SK-N-SH treated with all-trans-retinoic acid at 6 μM for 48 hours (cell line): ENCODE measurements around the gene ZGPAT.

Experiments used
- ATAC-seq: fragments of 200-7000 bp; cut with Tn5 transposase; 3 replicates; pipeline ENCODE4 v1.9.1; 2020; ENCODE audit warnings: mild to moderate bottlenecking, moderate library complexity
- ARNTL ChIP-seq: fragments of 450-650 bp; formaldehyde crosslinking; IDR thresholded peaks from 2 replicates; pipeline ENCODE4 v1.5.0; 2020; ENCODE audit warnings: low read depth, mild to moderate bottlenecking, moderate library complexity, borderline replicate concordance
- BACH2 ChIP-seq: fragments of 250-450 bp; sonication (Bioruptor Pico); IDR thresholded peaks from 2 replicates; pipeline ENCODE4 v1.9.0; 2021; ENCODE audit warnings: mild to moderate bottlenecking, borderline replicate concordance
- CSDC2 ChIP-seq: fragments of 250-450 bp; sonication (Bioruptor Pico); IDR thresholded peaks from 2 replicates; pipeline ENCODE4 v1.5.0; 2020; ENCODE audit warnings: mild to moderate bottlenecking, moderate library complexity
- CSRNP3 ChIP-seq: fragments of 250-450 bp; sonication (Bioruptor Pico); IDR thresholded peaks from 2 replicates; pipeline ENCODE4 v1.5.1; 2021; ENCODE audit warnings: mild to moderate bottlenecking, moderate library complexity
- ESRRG ChIP-seq: fragments of 250-450 bp; sonication (Bioruptor Pico); IDR thresholded peaks from 2 replicates; pipeline ENCODE4 v1.6.1; 2021; ENCODE audit warnings: mild to moderate bottlenecking
- GLIS3 ChIP-seq: fragments of 250-450 bp; sonication (Bioruptor Pico); IDR thresholded peaks from 2 replicates; pipeline ENCODE4 v1.5.0; 2020; ENCODE audit warnings: mild to moderate bottlenecking, moderate library complexity
- ISL1 ChIP-seq: fragments of 250-450 bp; sonication (Bioruptor Pico); IDR thresholded peaks from 2 replicates; pipeline ENCODE4 v2.1.2; 2022; ENCODE audit warnings: mild to moderate bottlenecking, moderate library complexity
- OSR1 ChIP-seq: fragments of 250-450 bp; sonication (Bioruptor Pico); IDR thresholded peaks from 2 replicates; pipeline ENCODE4 v1.8.0; 2022; ENCODE audit warnings: moderate library complexity, mild to moderate bottlenecking, inconsistent platforms
- PATZ1 ChIP-seq: fragments of 250-450 bp; sonication (Bioruptor Pico); IDR thresholded peaks from 2 replicates; pipeline ENCODE4 v1.8.0; 2020; ENCODE audit warnings: mild to moderate bottlenecking, moderate library complexity, borderline replicate concordance
- PPARA ChIP-seq: fragments of 250-450 bp; sonication (Bioruptor Pico); IDR thresholded peaks from 2 replicates; pipeline ENCODE4 v1.5.0; 2020; ENCODE audit warnings: mild to moderate bottlenecking, borderline replicate concordance
- RARB ChIP-seq: fragments of 250-450 bp; sonication (Bioruptor Pico); IDR thresholded peaks from 2 replicates; pipeline ENCODE4 v1.8.0; 2021; ENCODE audit warnings: mild to moderate bottlenecking, moderate library complexity
- SNAI2 ChIP-seq: fragments of 250-450 bp; sonication (Bioruptor Pico); IDR thresholded peaks from 2 replicates; pipeline ENCODE4 v1.5.0; 2020; ENCODE audit warnings: mild to moderate bottlenecking, moderate library complexity
- TCF4 ChIP-seq: fragments of 250-450 bp; sonication (Bioruptor Pico); IDR thresholded peaks from 2 replicates; pipeline ENCODE4 v1.8.0; 2021; ENCODE audit warnings: mild to moderate bottlenecking, moderate library complexity, borderline replicate concordance
- TOX ChIP-seq: fragments of 250-450 bp; sonication (Bioruptor Pico); IDR thresholded peaks from 2 replicates; pipeline ENCODE4 v1.8.0; 2021; ENCODE audit warnings: mild to moderate bottlenecking, moderate library complexity, borderline replicate concordance
- TSHZ2 ChIP-seq: fragments of 250-450 bp; sonication (Bioruptor Pico); IDR thresholded peaks from 2 replicates; pipeline ENCODE4 v1.5.0; 2020; ENCODE audit warnings: mild to moderate bottlenecking, moderate library complexity
- ZFP3 ChIP-seq: fragments of 250-450 bp; sonication (Bioruptor Pico); IDR thresholded peaks from 2 replicates; pipeline ENCODE4 v1.5.0; 2020; ENCODE audit warnings: mild to moderate bottlenecking, moderate library complexity
- ZFP30 ChIP-seq: fragments of 450-650 bp; formaldehyde crosslinking; IDR thresholded peaks from 2 replicates; pipeline ENCODE4 v1.5.0; 2022; ENCODE audit warnings: mild to moderate bottlenecking, moderate library complexity
- ZNF565 ChIP-seq: fragments of 450-650 bp; formaldehyde crosslinking; conservative IDR thresholded peaks from 2 replicates; pipeline ENCODE4 v1.5.0; 2020; ENCODE audit warnings: low read depth, mild to moderate bottlenecking, moderate library complexity
- ZNF70 ChIP-seq: fragments of 450-650 bp; formaldehyde crosslinking; IDR thresholded peaks from 2 replicates; pipeline ENCODE4 v1.5.0; 2020; ENCODE audit warnings: mild to moderate bottlenecking, moderate library complexity
- ZNF8 ChIP-seq: fragments of 450-650 bp; formaldehyde crosslinking; IDR thresholded peaks from 2 replicates; pipeline ENCODE4 v1.5.0; 2020; ENCODE audit warnings: mild to moderate bottlenecking, moderate library complexity

ZGPAT gene

GRCh38 chr20:63734946-63735858, 27.4 kb downstream of the ZGPAT start (continued):
- TF ChIP-seq TSHZ2 (CRISPR knock-in tag): no peak
- TF ChIP-seq ZFP30 (CRISPR knock-in tag): no peak
- no peak for TF ChIP-seq ZFP3 (CRISPR knock-in tag)
- no peak for TF ChIP-seq BACH2 (CRISPR knock-in tag)
- TF ChIP-seq ESRRG (CRISPR knock-in tag): no peak
- no peak for TF ChIP-seq PPARA (CRISPR knock-in tag)
- TF ChIP-seq, all 23 proteins: peak for 0

- ATAC-seq: no peak
- no peak for TF ChIP-seq ZNF565 (CRISPR knock-in tag)
- TF ChIP-seq ZNF70 (CRISPR knock-in tag): no peak
Observed at GRCh38 chr20:63735859-63736718, 28.2 kb downstream of the ZGPAT start, which contains the start of gene LIME1. TSS of gene LIME1 (plus strand) at chr20:63736664. CDS start at chr20:63737550, 886 bp downstream.

GRCh38 chr20:63736893-63737694, 29.3 kb downstream of the ZGPAT start:
- TF ChIP-seq TCF4 (CRISPR knock-in tag): no peak
- no peak for TF ChIP-seq CSRNP3
- no peak for TF ChIP-seq ZNF70 (CRISPR knock-in tag)
- TF ChIP-seq TOX (CRISPR knock-in tag): no peak
- TF ChIP-seq SNAI2: no peak
- no peak for TF ChIP-seq RARB (CRISPR knock-in tag)
- no peak for TF ChIP-seq ISL1 (CRISPR knock-in tag)
- no peak for TF ChIP-seq PATZ1 (CRISPR knock-in tag)
- no peak for TF ChIP-seq CSDC2 (CRISPR knock-in tag)
- no peak for TF ChIP-seq OSR1
- TF ChIP-seq BACH2 (CRISPR knock-in tag): no peak
- TF ChIP-seq TSHZ2 (CRISPR knock-in tag): no peak
- no peak for TF ChIP-seq ARNTL
- TF ChIP-seq ESRRG (CRISPR knock-in tag): no peak
- TF ChIP-seq GLIS3: no peak
- TF ChIP-seq ZFP30 (CRISPR knock-in tag): no peak
- TF ChIP-seq ZNF8 (CRISPR knock-in tag): no peak
- no peak for TF ChIP-seq ZFP3 (CRISPR knock-in tag)
- TF ChIP-seq PPARA (CRISPR knock-in tag): no peak
- ATAC-seq: no peak
